Measurements from ENCODE around the gene CYCS.
A peak's percentile ranks its signal among the peaks of the same experiment; 100 is the strongest.
"Not testable (repeated sequence)": the region's sequence is repeated elsewhere in the genome, so short reads cannot be mapped to it uniquely, and the experiment has no call there.

Gene CYCS

GRCh38 chr7:25167262-25167843 lies 42.3 kb upstream of the CYCS start:
- ChIA-PET CTCF (interaction anchor here (0.8 to 2.1 kb wide), 2 partner anchors 11 to 13 kb away, joined by 4 to 7 read pairs; a partner anchor contains a TSS), POLR2A (no interaction called here)
- no peak for DNase-seq (ENCODE audit: low read depth, low spot score)

GRCh38 chr7:25159983-25160596 lies 35.0 kb upstream of the CYCS start:
- H3K4me3 ChIP-seq (ENCODE audit: low read depth, low read length); POLR2A ChIA-PET: not testable (repeated sequence)
- CTCF ChIA-PET, result interaction anchor here (1.0 to 3.7 kb wide), 11 partner anchors 10 to 65 kb away, joined by 3 to 27 read pairs (median 6); no protein-coding TSS in a partner anchor
- DNase-seq (ENCODE audit: low read depth, low spot score), result peak; percentile 3

More at GRCh38 chr7:25167262-25167843, 42.3 kb upstream of the CYCS start:
- H3K4me3 ChIP-seq (ENCODE audit: low read depth, low read length), result no peak overlapping the region
- no peak for TF ChIP-seq CTCF (IDR thresholded peaks at IDR 0.05; ENCODE audit: insufficient read depth, low read length, missing control alignments)

GRCh38 chr7:25158966-25159365 lies 33.9 kb upstream of the CYCS start:
- CTCF ChIA-PET, result interaction anchor here (1.0 to 3.7 kb wide), 5 partner anchors 10 to 65 kb away, joined by 3 to 27 read pairs (median 8); a partner anchor contains a TSS
- no peak overlapping the region for H3K4me3 ChIP-seq (ENCODE audit: low read depth, low read length)
- no peak for TF ChIP-seq CTCF (IDR thresholded peaks at IDR 0.05; ENCODE audit: insufficient read depth, low read length, missing control alignments)
- POLR2A ChIA-PET, result no interaction called here
- no peak for DNase-seq (ENCODE audit: low read depth, low spot score)

GRCh38 chr7:25151773-25152172 lies 26.7 kb upstream of the CYCS start:
- no peak overlapping the region for H3K4me3 ChIP-seq (ENCODE audit: low read depth, low read length)
- DNase-seq (ENCODE audit: low read depth, low spot score), result no peak
- TF ChIP-seq CTCF (IDR thresholded peaks at IDR 0.05; ENCODE audit: insufficient read depth, low read length, missing control alignments), result no peak
- ChIA-PET CTCF (no interaction called here), POLR2A (no interaction called here)

- POLR2A ChIA-PET, result interaction anchor here (0.6 kb wide), 1 partner anchor 24 kb away, joined by 4 read pairs; the partner anchor contains the start of gene CYCS
- no peak for DNase-seq (ENCODE audit: low read depth, low spot score)
- no peak overlapping the region for H3K4me3 ChIP-seq (ENCODE audit: low read depth, low read length)
- no peak for TF ChIP-seq CTCF (IDR thresholded peaks at IDR 0.05; ENCODE audit: insufficient read depth, low read length, missing control alignments)
- CTCF ChIA-PET, result interaction anchor here (0.9 to 1.9 kb wide), 5 partner anchors 8 to 52 kb away, joined by 3 to 10 read pairs (median 6); a partner anchor contains a TSS
These were observed 24.8 kb upstream of the CYCS start for GRCh38 chr7:25149836-25150235.

- no peak for DNase-seq (ENCODE audit: low read depth, low spot score)
- TF ChIP-seq CTCF (IDR thresholded peaks at IDR 0.05; ENCODE audit: insufficient read depth, low read length, missing control alignments), result no peak
- POLR2A ChIA-PET, result interaction anchor here (0.6 kb wide), 1 partner anchor 24 kb away, joined by 4 read pairs; the partner anchor contains the start of gene CYCS
- H3K4me3 ChIP-seq (ENCODE audit: low read depth, low read length), result no peak overlapping the region
- CTCF ChIA-PET, result interaction anchor here (1.0 to 1.9 kb wide), 3 partner anchors 9 to 31 kb away, joined by 3 to 10 read pairs (median 6); a partner anchor contains a TSS
These were observed 23.9 kb upstream of the CYCS start for GRCh38 chr7:25148772-25149575.
